NT2/D1 (cell line): ENCODE measurements around the gene ETV2.

Source experiments
- YY1 ChIP-seq: IDR thresholded peaks from 2 replicates; pipeline ENCODE4 v1.6.1; 2011; ENCODE audit not compliant: insufficient read length, insufficient read depth
- ZNF274 ChIP-seq: IDR thresholded peaks from 2 replicates; pipeline ENCODE4 v1.6.1; 2011; ENCODE audit warnings: mild to moderate bottlenecking, low read depth, low read length

DNA sequence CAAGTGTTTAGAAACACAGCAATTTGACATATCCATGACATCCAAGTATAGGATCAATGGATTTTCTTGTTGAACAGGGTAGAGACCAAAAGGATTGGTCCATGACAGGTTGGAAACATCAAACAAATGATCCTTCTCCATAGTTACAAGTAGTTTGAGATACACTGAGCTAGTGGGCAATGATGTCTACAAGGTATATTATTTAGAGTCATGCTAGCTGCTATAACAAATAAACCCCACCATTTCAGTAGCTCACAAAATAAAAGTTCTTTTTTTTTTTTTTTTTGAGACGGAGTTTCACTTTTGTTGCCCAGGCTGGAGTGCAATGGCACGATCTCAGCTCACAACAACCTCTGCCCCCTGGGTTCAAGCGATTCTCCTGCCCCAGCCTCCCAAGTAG is 33.9 kb upstream of the ETV2 start:
- TF ChIP-seq ZNF274 (no peak), YY1 (no peak)
